AG08396 (cell line): ENCODE measurements around the gene GTPBP4.

Experiments
- DNase-seq: peaks from one replicate; pipeline ENCODE4 v3.0.0; 2012; ENCODE audit warnings: low spot score, mixed read lengths

GTPBP4 gene

GRCh38 chr10:966466-967235, 21.6 kb upstream of the GTPBP4 start:
- DNase-seq = no peak

DNA sequence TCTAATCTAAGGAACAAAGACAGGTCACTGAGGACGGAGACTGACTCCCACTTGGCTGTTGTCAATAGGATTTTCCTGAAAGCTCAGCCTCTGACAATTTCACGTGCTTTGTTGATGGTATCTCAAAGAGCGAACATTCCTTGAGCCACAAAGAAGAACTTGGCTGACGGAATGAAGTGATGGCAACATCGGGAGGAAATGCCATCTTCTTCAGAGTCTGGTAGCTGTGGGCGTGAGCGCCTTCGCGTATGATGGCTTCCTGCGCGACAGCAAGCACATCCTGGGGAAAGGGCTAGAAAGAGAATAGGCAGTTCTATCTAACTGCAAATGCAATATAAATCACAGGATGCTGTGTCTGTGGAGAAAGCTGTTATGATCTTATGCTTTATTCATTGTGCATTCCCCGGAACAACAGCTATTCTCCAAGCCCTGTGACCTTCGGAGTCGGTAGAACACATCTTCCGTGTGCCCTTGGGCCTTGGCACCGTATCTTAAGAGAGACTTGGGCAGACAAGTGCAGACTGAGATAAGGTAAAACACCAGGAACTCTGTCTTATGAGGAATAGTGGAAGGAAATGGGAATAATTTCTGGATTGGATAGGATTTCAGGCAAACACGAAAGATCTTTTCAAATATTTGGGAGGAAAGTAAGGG, 19.6 kb upstream of the GTPBP4 start:
- peak; percentile 35 for DNase-seq

- no peak for DNase-seq
Observed at GRCh38 chr10:969473-970150, 18.6 kb upstream of the GTPBP4 start.

GRCh38 chr10:970311-971149, 17.7 kb upstream of the GTPBP4 start:
- DNase-seq = no peak

GRCh38 chr10:971150-971542, 17.1 kb upstream of the GTPBP4 start:
- no peak for DNase-seq

- DNase-seq = no peak
Observed at GRCh38 chr10:971613-972012, 16.6 kb upstream of the GTPBP4 start.

GRCh38 chr10:972763-973162, 15.5 kb upstream of the GTPBP4 start:
- no peak for DNase-seq

- no peak for DNase-seq
Observed at GRCh38 chr10:974038-974784, 14.0 kb upstream of the GTPBP4 start.

DNA sequence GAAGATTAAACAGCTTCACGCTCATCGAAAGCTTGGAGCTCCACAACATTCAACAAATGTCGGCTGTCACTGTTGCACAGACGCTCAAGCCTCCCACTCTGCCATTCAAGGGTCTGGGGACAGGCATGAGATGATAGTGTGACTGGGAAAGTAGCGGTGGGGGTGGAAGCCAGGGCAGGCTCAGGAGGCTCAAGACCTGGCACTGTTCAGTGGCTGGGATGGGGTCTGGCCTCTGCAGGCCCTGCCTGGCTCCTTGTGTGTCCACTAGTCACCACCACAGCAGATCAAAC, 13.5 kb upstream of the GTPBP4 start:
- no peak for DNase-seq

DNA sequence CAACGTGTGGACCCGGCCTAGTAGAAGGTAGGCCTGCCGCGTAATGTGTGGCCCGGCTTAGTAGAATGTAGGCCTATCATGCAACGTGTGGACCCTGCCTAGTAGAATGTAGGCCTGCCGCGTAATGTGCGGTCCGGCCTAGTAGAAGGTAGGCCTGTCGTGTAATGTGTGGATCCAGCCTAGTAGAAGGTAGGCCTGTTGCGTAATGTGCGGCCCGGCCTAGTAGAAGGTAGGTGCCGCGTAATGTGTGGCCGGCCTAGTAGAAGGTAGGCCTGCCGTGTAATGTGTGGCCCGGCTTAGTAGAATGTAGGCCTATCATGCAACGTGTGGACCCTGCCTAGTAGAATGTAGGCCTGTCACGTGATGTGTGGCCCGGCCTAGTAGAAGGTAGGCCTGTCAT, 11.9 kb upstream of the GTPBP4 start:
- no peak for DNase-seq

GRCh38 chr10:978826-979421, 9.3 kb upstream of the GTPBP4 start:
- DNase-seq = no peak

- no peak for DNase-seq
Observed at GRCh38 chr10:980468-981093, 7.7 kb upstream of the GTPBP4 start.

DNA sequence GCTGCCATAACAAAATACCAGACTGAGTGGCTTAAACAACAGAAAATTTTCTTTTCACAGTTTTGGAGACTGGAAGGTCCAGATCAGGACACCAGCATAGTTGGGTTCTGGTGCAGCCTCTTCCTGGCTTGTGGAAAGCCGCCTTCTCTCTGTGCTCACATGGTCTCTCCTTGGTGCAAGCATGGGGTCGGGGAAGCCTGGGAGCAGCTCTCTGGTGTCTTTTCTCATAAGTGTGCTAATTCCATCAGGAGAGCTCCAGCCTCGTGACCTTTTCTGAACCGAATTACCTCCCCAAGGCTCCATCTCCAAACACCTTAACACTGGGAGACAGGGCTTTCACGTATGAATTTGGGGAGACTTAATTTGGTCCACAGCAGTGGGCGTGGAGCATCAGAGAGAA, 4.8 kb upstream of the GTPBP4 start:
- no peak for DNase-seq

DNA sequence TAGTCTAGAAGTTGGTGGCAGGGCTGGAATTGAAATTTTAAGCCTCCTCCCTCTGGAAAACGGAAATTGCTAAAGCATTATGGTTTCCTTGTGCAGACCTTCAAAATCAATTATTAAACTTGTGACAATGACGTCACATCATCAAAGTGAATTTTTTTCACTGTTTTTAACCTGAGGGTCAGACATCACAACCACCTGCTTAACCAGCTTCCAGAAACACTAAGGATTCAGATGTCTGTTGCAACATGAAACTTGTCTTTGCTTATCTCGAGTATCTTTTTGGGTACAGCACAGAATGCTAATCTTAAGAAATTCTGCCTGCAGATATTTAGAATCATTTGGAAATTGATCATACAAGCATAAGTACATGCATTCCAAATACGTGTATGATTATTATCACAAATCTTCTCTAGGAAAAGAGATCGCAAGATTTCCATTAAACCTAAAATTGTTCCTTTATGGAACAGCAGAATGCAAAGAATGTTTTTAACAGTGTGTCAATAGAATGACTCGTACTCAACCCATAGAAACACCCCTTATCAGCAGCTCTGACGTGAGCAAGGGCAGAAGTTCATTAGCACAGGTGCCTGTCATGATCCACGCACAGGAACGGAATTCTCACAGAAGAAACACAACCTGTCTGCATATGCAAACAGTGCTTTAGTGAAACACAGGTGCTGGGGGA, 4.1 kb upstream of the GTPBP4 start:
- no peak for DNase-seq

- DNase-seq = no peak
Observed at GRCh38 chr10:985361-985760, 2.9 kb upstream of the GTPBP4 start.

DNA sequence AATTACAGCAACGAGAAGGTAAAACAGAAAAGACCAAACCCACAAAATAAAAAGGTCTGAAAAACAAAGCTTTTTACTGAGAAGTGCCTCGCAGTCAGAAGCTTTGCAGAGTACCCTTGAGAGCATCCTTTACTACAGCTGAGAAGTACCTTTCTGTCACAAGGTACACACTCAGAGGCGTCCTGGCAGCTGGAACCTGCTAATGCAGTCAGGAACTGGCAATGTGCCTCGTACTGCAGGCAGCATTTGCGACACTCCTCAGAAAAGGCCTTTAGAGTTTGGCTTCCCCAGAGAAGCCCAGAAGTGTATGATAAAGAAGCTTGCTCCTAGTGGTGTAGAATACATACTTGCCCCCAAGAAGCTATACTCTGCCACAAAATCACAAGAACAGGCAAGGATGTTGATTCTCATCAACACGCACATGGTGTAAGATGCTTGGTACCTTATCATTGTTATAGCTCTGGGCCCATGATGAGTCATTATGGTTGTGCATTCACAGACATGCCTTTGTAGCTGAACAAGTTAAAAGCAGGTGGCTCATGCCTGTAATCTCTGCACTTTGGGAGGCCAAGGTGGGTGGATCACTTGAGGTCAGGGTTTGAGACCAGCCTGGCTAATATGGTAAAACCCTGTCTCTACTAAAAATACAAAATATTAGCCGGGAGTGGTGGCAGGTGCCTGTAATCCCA, 2.0 kb upstream of the GTPBP4 start:
- DNase-seq = no peak

- DNase-seq = peak; percentile 71
Observed at GRCh38 chr10:986881-987619, 1.2 kb upstream of the GTPBP4 start.

- DNase-seq = no peak
Observed at GRCh38 chr10:987620-987869, 689 bp upstream of the GTPBP4 start.
